ENCODE results near the gene TRMT44.

TRMT44 gene

DNA sequence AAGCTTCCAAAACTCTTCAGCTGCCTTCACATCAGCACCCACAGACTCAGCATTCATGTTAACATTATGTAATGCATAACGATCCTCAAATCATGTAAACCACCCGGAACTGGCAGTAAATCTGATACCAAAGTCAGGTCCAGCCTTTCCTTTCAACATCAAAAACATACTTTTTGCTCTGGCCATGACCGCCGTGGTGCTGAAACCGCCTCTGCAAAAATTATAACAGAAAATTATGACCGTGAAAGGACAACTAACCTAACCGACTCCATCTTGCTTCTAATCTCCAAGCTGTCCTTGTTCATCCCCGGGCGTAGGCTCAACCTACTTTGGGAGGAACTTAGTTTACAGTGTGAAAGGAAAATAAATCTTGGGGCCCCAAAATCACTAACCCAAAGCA, 51.6 kb downstream of the TRMT44 start:
- H3K4me3 ChIP-seq (ENCODE audit: low read length), result no peak overlapping the region
- TF ChIP-seq, protein P1, sequence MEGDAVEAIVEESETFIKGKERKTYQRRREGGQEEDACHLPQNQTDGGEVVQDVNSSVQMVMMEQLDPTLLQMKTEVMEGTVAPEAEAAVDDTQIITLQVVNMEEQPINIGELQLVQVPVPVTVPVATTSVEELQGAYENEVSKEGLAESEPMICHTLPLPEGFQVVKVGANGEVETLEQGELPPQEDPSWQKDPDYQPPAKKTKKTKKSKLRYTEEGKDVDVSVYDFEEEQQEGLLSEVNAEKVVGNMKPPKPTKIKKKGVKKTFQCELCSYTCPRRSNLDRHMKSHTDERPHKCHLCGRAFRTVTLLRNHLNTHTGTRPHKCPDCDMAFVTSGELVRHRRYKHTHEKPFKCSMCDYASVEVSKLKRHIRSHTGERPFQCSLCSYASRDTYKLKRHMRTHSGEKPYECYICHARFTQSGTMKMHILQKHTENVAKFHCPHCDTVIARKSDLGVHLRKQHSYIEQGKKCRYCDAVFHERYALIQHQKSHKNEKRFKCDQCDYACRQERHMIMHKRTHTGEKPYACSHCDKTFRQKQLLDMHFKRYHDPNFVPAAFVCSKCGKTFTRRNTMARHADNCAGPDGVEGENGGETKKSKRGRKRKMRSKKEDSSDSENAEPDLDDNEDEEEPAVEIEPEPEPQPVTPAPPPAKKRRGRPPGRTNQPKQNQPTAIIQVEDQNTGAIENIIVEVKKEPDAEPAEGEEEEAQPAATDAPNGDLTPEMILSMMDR (conservative IDR thresholded peaks at IDR 0.05; ENCODE audit: low read depth, low read length), result no peak

DNA sequence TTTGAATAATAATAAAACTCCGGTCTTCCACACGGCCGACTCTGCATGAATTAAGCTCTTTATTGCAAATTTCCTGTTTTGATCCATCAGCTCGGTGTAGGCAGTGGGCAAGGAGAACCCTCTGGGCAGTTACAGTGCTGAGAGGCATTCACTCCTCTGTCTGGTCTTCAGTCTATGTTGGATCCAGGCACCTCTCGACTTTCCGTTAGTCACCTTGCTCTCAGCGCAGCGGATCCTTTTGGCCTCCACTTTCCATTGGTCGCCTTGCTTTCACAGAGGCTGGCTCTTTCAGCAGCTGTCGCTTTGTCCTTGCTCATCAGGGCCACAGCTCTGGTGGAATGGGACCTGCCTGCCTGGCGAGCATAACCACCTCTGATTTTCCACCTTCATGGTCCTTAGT, 52.9 kb downstream of the TRMT44 start:
- no peak for DNase-seq (ENCODE audit: low read depth)
- H3K4me3 ChIP-seq (ENCODE audit: low read length), result no peak overlapping the region
- TF ChIP-seq, protein P1 (conservative IDR thresholded peaks at IDR 0.05; ENCODE audit: low read depth, low read length), result no peak

More for the DNA sequence above, 51.6 kb downstream of the TRMT44 start:
- no peak for DNase-seq (ENCODE audit: low read depth)

DNA sequence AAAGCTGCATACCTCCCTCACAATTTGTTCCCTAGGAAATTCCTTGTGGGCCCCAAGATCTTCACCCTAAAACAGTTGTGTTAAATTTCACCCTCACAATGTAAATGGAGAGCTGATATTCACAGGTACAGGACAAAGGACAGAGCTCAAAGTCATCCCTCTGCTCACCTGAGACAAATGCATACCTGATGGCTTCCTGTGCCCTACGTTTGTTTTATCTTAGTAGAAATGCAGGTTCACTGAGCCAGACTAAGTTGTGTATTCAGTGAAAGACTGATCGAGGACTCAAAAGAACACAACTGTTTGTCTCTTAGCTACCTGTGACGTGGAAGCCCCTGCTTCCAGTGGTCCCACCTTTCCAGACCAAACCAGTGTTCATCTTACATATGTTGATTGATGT, 53.6 kb downstream of the TRMT44 start:
- H3K4me3 ChIP-seq (ENCODE audit: low read length), result no peak overlapping the region
- TF ChIP-seq, protein P1 (conservative IDR thresholded peaks at IDR 0.05; ENCODE audit: low read depth, low read length), result no peak
- DNase-seq (ENCODE audit: low read depth), result no peak

DNA sequence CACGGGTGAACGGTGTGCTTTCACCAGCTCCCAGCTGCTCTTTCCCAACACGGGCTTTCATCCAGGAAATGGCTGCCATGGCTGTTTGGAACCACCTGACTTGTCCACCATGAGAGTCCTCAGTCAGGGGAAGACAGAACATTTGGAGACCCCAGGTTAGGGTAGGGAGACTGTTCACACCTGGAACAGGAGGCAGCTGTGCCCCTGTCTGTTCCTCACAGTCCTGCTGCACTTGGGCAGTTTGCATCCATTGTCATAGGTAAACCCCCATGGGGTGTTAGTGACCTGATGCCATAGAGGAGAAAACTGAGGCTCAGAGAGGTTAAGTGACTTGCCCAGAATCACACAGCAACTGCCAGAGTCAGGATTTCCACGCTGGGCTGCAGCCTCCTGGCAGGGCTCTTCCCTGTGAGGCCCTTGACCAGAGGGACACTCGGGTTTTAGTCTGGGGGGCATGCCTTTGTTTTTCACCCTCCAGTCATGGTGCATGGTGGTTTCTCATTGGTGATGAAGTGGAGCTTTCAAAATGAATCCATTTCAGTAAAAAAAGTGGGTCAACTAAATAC, 54.5 kb downstream of the TRMT44 start:
- no peak for DNase-seq (ENCODE audit: low read depth)
- TF ChIP-seq, protein P1 (conservative IDR thresholded peaks at IDR 0.05; ENCODE audit: low read depth, low read length), result no peak
- H3K4me3 ChIP-seq (ENCODE audit: low read length), result no peak overlapping the region

DNA sequence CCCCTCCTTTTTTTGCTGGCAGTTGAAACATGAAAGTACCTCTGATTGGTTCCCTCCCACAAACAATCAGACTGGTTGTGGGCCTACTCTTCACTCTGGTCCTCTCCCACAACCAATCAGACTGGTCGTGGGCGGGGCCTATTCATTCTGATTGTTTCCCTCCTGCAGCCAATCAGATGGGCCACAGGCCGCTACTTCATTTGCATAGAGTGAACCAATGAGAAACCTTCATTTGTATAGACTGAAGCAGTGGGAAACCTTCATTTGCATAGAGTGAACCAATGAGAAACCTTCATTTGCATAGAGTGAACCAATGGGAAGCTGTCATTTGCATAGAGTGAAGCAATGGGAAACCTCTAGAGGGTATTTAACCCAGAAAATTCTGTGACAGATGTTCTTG, 55.2 kb downstream of the TRMT44 start:
- H3K4me3 ChIP-seq (ENCODE audit: low read length), result no peak overlapping the region
- TF ChIP-seq, protein P1 (conservative IDR thresholded peaks at IDR 0.05; ENCODE audit: low read depth, low read length), result no peak
- DNase-seq (ENCODE audit: low read depth), result no peak

DNA sequence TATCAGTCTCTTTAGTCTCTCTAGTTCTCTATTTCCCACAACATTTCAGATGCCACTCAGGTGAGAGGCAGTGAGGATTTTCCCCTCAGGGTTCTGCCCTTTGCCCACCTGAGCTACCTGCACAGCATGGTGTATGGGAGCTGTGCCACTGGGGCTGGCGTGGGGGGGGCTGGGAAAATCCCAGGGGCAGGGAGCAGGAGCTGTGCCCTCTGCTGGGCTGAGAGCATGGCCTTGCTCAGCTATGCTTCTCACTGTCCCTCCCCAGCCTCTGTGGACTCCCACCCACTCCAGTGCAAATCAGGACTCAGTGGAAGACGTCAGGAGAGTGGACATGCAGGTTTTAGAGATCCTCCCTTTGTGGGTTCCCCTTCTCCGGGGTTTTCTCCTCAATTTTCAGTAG, 57.2 kb downstream of the TRMT44 start:
- no peak for DNase-seq (ENCODE audit: low read depth)
- no peak overlapping the region for H3K4me3 ChIP-seq (ENCODE audit: low read length)
- TF ChIP-seq, protein P1 (conservative IDR thresholded peaks at IDR 0.05; ENCODE audit: low read depth, low read length), result no peak

DNA sequence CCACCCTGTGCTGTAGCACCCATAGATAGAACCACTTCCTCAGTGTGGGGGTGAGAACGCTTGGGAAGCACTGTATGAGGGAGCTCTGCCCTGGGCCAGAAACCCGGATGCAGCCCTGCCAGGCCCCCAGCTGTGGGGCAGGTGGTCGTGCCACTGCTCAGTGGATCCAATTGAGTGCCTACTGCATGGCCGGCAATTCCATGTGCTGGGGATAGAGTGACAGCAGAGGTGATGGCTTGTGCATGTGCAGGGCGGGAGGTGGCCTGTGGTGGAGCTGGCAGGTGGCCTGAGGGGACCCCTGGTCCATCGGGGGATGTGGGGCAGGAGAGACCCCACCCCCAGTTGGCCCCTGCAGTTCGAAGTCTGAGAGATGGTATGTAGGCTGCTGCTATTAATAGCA, 60.4 kb downstream of the TRMT44 start:
- H3K4me3 ChIP-seq (ENCODE audit: low read length), result no peak overlapping the region
- no peak for DNase-seq (ENCODE audit: low read depth)
- TF ChIP-seq, protein P1 (conservative IDR thresholded peaks at IDR 0.05; ENCODE audit: low read depth, low read length), result no peak
